Osteoblast (primary cell): ENCODE data around the gene IL26. TPM values are rescaled to one million over a fixed set of nuclear protein-coding genes. Genes with fewer than 3 reads are reported as not detected.

ENCODE experiments used
- DNase-seq: peaks from one replicate; pipeline ENCODE4 v3.0.0; 2011; ENCODE audit warnings: low spot score, mixed read lengths; ENCODE audit not compliant: insufficient read length; ENCODE audit errors: missing footprints
- H2AFZ ChIP-seq: 2 replicates; pipeline ENCODE4 v1.6.0; 2011; ENCODE audit warnings: mild to moderate bottlenecking, low read length
- H3K27ac ChIP-seq: 2 replicates; pipeline ENCODE4 v1.5.1; 2011; ENCODE audit warnings: mild to moderate bottlenecking, low read depth, low read length, moderate library complexity
- H3K27me3 ChIP-seq: 2 replicates; pipeline ENCODE4 v1.6.0; 2012; ENCODE audit warnings: mild to moderate bottlenecking, control low read depth, inconsistent platforms, low read length, moderate library complexity; ENCODE audit not compliant: insufficient read depth
- H3K36me3 ChIP-seq: 2 replicates; pipeline ENCODE4 v1.5.1; 2011; ENCODE audit warnings: mild to moderate bottlenecking, low read length, control low read depth, moderate library complexity; ENCODE audit not compliant: insufficient read depth
- H3K4me1 ChIP-seq: 2 replicates; pipeline ENCODE4 v1.5.1; 2011; ENCODE audit warnings: mild to moderate bottlenecking, low read length, control low read depth, moderate library complexity; ENCODE audit not compliant: insufficient read depth
- H3K4me2 ChIP-seq: 2 replicates; pipeline ENCODE4 v1.6.0; 2011; ENCODE audit warnings: mild to moderate bottlenecking, low read length; ENCODE audit not compliant: insufficient read depth
- H3K4me3 ChIP-seq: fragments of 200-600 bp; sonication (generic); 3 replicates; pipeline ENCODE4 v1.5.1; 2012; ENCODE audit warnings: mild to moderate bottlenecking, low read length, inconsistent platforms; ENCODE audit not compliant: insufficient read depth
- H3K79me2 ChIP-seq: 2 replicates; pipeline ENCODE4 v1.6.0; 2012; ENCODE audit warnings: mild to moderate bottlenecking, low read length, control low read depth, inconsistent platforms; ENCODE audit not compliant: insufficient read depth
- H3K9me3 ChIP-seq: 2 replicates; pipeline ENCODE4 v1.5.1; 2011; ENCODE audit warnings: low read depth, low read length, control low read depth
- H4K20me1 ChIP-seq: 2 replicates; pipeline ENCODE4 v1.6.0; 2012; ENCODE audit warnings: mild to moderate bottlenecking, low read length, control low read depth; ENCODE audit not compliant: insufficient read depth
- CTCF ChIP-seq: IDR thresholded peaks from 2 replicates; pipeline ENCODE4 v1.5.1; 2011; ENCODE audit warnings: mild to moderate bottlenecking, low read depth, low read length, moderate library complexity; ENCODE audit errors: extremely low read depth
- total RNA-seq: library from RNA; depleted of rRNA; stranded (reverse); fragments of >200 nt; gene quantifications from 2 replicates; pipeline ENCODE4 v1.2.3, GENCODE V29; 2012

IL26 gene
- 2.4 and 3.6 TPM in 2 replicates for total RNA-seq

- no peak for DNase-seq
- Histone ChIP-seq H3K27ac (peak within 1 kb of the TSS; percentile 89), H3K4me1 (peaks cover 40% of the 10 kb centered on the region), H3K79me2 (no peaks in the 10 kb centered on the region), H3K4me2 (peak within 1 kb of the TSS; percentile 67), H3K4me3 (peak within 1 kb of the TSS; percentile 26), H2AFZ (peak within 1 kb of the TSS; percentile 38), H3K9me3 (no peaks in the 10 kb centered on the region), H3K36me3 (no peaks in the 10 kb centered on the region), H4K20me1 (no peaks in the 10 kb centered on the region), H3K27me3 (no peaks in the 10 kb centered on the region)
- no peak for TF ChIP-seq CTCF
These were observed at the start of gene IL26 for GRCh38 chr12:68225576-68226476. Gene IL26, minus strand, starts transcription at chr12:68225810. Its CDS starts 54 bp downstream, at chr12:68225756.

GRCh38 chr12:68272732-68273131, 47.1 kb upstream of the IL26 start:
- no peaks in the 10 kb centered on the region for H4K20me1 ChIP-seq
- no peak overlapping the region for H3K27ac ChIP-seq
- no peaks in the 10 kb centered on the region for H3K27me3 ChIP-seq
- H3K36me3 ChIP-seq, result no peaks in the 10 kb centered on the region
- H3K4me2 ChIP-seq, result no peak overlapping the region
- no peak overlapping the region for H3K4me3 ChIP-seq
- no peaks in the 10 kb centered on the region for H3K79me2 ChIP-seq
- no peak for DNase-seq
- TF ChIP-seq CTCF, result no peak
- no peak overlapping the region for H2AFZ ChIP-seq
- peaks cover 36% of the 10 kb centered on the region for H3K4me1 ChIP-seq
- no peaks in the 10 kb centered on the region for H3K9me3 ChIP-seq

GRCh38 chr12:68271346-68271745, 45.7 kb upstream of the IL26 start:
- Histone ChIP-seq H3K4me1 (peaks cover 42% of the 10 kb centered on the region), H3K36me3 (no peaks in the 10 kb centered on the region), H3K79me2 (no peaks in the 10 kb centered on the region), H3K4me2 (no peak overlapping the region), H3K27ac (no peak overlapping the region), H3K9me3 (no peaks in the 10 kb centered on the region), H4K20me1 (no peaks in the 10 kb centered on the region), H2AFZ (peak overlapping the region; percentile 61), H3K4me3 (no peak overlapping the region), H3K27me3 (no peaks in the 10 kb centered on the region)
- DNase-seq, result no peak
- TF ChIP-seq CTCF, result no peak

- H2AFZ ChIP-seq, result no peak overlapping the region
- H3K4me1 ChIP-seq, result peaks cover 50% of the 10 kb centered on the region
- no peak overlapping the region for H3K4me3 ChIP-seq
- DNase-seq, result no peak
- H3K27ac ChIP-seq, result no peak overlapping the region
- H3K36me3 ChIP-seq, result no peaks in the 10 kb centered on the region
- no peaks in the 10 kb centered on the region for H3K9me3 ChIP-seq
- H4K20me1 ChIP-seq, result no peaks in the 10 kb centered on the region
- TF ChIP-seq CTCF, result no peak
- H3K27me3 ChIP-seq, result no peaks in the 10 kb centered on the region
- H3K79me2 ChIP-seq, result no peaks in the 10 kb centered on the region
- H3K4me2 ChIP-seq, result no peak overlapping the region
These were observed 44.7 kb upstream of the IL26 start for GRCh38 chr12:68270358-68270757.
